Cardiac muscle cell (in vitro differentiated cells and primary cell): ENCODE results near the gene POT1. TPM values are rescaled to one million over a fixed set of nuclear protein-coding genes. Genes with fewer than 3 reads are reported as not detected.
A peak's percentile ranks its signal among the peaks of the same experiment; 100 is the strongest.

Source experiments
- DNase-seq, 2 donors: peaks; one replicate each; pipeline versions ENCODE4 v3.0.0 to v3.0.0-alpha.2; 2010 to 2017; ENCODE audit warnings: low read depth in 1 of 2, low spot score in 1 of 2
- H3K27ac ChIP-seq: fragments of 200-600 bp; sonication (generic); 2 replicates; pipeline ENCODE4 v1.5.1; 2016
- H3K27me3 ChIP-seq: fragments of 200-600 bp; sonication (generic); 2 replicates; pipeline ENCODE4 v1.6.0; 2016; ENCODE audit warnings: control low read depth
- H3K36me3 ChIP-seq: fragments of 200-600 bp; sonication (generic); 2 replicates; pipeline ENCODE4 v1.5.1; 2016; ENCODE audit warnings: control low read depth
- H3K4me1 ChIP-seq: fragments of 200-600 bp; sonication (generic); 2 replicates; pipeline ENCODE4 v1.8.1; 2017; ENCODE audit warnings: low read depth, mild to moderate bottlenecking, mixed run types
- H3K4me3 ChIP-seq: fragments of 200-600 bp; sonication (generic); 2 replicates; pipeline ENCODE4 v1.5.1; 2016; ENCODE audit warnings: mild to moderate bottlenecking
- H3K9me3 ChIP-seq: fragments of 200-600 bp; sonication (generic); 2 replicates; pipeline ENCODE4 v1.5.1; 2017; ENCODE audit warnings: low read depth, mild to moderate bottlenecking, control low read depth
- CTCF ChIP-seq: IDR thresholded peaks from 2 replicates; pipeline ENCODE4 v1.5.1; 2012; ENCODE audit warnings: low read depth, mild to moderate bottlenecking, low read length
- polyA plus RNA-seq: library from polyadenylated mRNA; unstranded; fragments of >200 nt; fragmentation: Nextera tagmentation; extraction: Ambion mirVana; gene quantifications from 2 replicates; pipeline ENCODE4 v1.2.1, GENCODE V29; 2016
- total RNA-seq: library from RNA; depleted of rRNA; stranded (reverse); fragments of >200 nt; gene quantifications from 2 replicates; pipeline ENCODE4 v1.2.3, GENCODE V29; 2016

The POT1 gene
- total and polyA plus RNA-seq, 2 experiments from 2014 or later, result 10.0 to 20.4 TPM

- Histone ChIP-seq H3K4me1 (no peaks in the 10 kb centered on the region), H3K27ac (no peak overlapping the region), H3K36me3 (no peaks in the 10 kb centered on the region), H3K4me3 (no peak overlapping the region), H3K9me3 (no peaks in the 10 kb centered on the region), H3K27me3 (no peaks in the 10 kb centered on the region)
- TF ChIP-seq CTCF, result peak; percentile 92
- DNase-seq, result peak; percentile 74 to 75
Observed at GRCh38 chr7:124784879-124785818, 144.5 kb downstream of the POT1 start.

- no peak overlapping the region for H3K4me3 ChIP-seq
- H3K36me3 ChIP-seq, result no peaks in the 10 kb centered on the region
- no peak for TF ChIP-seq CTCF
- no peak for DNase-seq
- no peaks in the 10 kb centered on the region for H3K4me1 ChIP-seq
- H3K27ac ChIP-seq, result no peak overlapping the region
- no peaks in the 10 kb centered on the region for H3K27me3 ChIP-seq
- no peaks in the 10 kb centered on the region for H3K9me3 ChIP-seq
Observed at GRCh38 chr7:124783271-124783670, 146.4 kb downstream of the POT1 start.

GRCh38 chr7:124781907-124782734 lies 147.5 kb downstream of the POT1 start:
- TF ChIP-seq CTCF, result no peak
- H3K4me3 ChIP-seq, result no peak overlapping the region
- no peaks in the 10 kb centered on the region for H3K4me1 ChIP-seq
- DNase-seq, result no peak
- H3K9me3 ChIP-seq, result no peaks in the 10 kb centered on the region
- no peak overlapping the region for H3K27ac ChIP-seq
- H3K36me3 ChIP-seq, result no peaks in the 10 kb centered on the region
- H3K27me3 ChIP-seq, result no peaks in the 10 kb centered on the region

- no peaks in the 10 kb centered on the region for H3K9me3 ChIP-seq
- no peaks in the 10 kb centered on the region for H3K27me3 ChIP-seq
- no peak for TF ChIP-seq CTCF
- H3K27ac ChIP-seq, result no peak overlapping the region
- DNase-seq, result no peak
- no peaks in the 10 kb centered on the region for H3K36me3 ChIP-seq
- H3K4me3 ChIP-seq, result no peak overlapping the region
- no peaks in the 10 kb centered on the region for H3K4me1 ChIP-seq
Observed at GRCh38 chr7:124781418-124781817, 148.2 kb downstream of the POT1 start.

GRCh38 chr7:124780608-124781007 lies 149.0 kb downstream of the POT1 start:
- no peak for TF ChIP-seq CTCF
- H3K9me3 ChIP-seq, result no peaks in the 10 kb centered on the region
- H3K4me3 ChIP-seq, result no peak overlapping the region

More at GRCh38 chr7:124780608-124781007, 149.0 kb downstream of the POT1 start:
- Histone ChIP-seq H3K27me3 (no peaks in the 10 kb centered on the region), H3K27ac (no peak overlapping the region), H3K4me1 (no peaks in the 10 kb centered on the region), H3K36me3 (no peaks in the 10 kb centered on the region)
- no peak for DNase-seq
